CD4-positive, CD25-positive, alpha-beta regulatory T cell (primary cell): ENCODE results near the gene CLN6. TPM values are rescaled to one million over a fixed set of nuclear protein-coding genes. Genes with fewer than 3 reads are reported as not detected.
A peak's percentile ranks its signal among the peaks of the same experiment; 100 is the strongest.

Experiments used
- ATAC-seq, 2 donors: fragments of 150-1000 bp; cut with Tn5 transposase; one replicate each; pipeline ENCODE4 v1.10.0; 2021; ENCODE audit warnings: low read depth in 2 of 2, moderate number of reproducible peaks in 2 of 2, moderate library complexity in 1 of 2
- DNase-seq, 3 donors: peaks; one replicate each; pipeline versions ENCODE4 v3.0.0 to v3.0.0-alpha.2; 2012 to 2022; ENCODE audit warnings: mixed read lengths in 1 of 3
- H3K27ac ChIP-seq: one replicate; pipeline ENCODE4 v1.7.0; 2013; ENCODE audit warnings: mild to moderate bottlenecking, low read length; ENCODE audit not compliant: insufficient read depth, poor library complexity, severe bottlenecking
- H3K27me3 ChIP-seq: one replicate; pipeline ENCODE4 v1.7.0; 2013; ENCODE audit warnings: low read length; ENCODE audit not compliant: control insufficient read depth, insufficient read depth
- H3K36me3 ChIP-seq: one replicate; pipeline ENCODE4 v1.7.0; 2013; ENCODE audit warnings: mild to moderate bottlenecking, low read length, moderate library complexity; ENCODE audit not compliant: control insufficient read depth, insufficient read depth
- H3K4me1 ChIP-seq: 2 replicates; pipeline ENCODE4 v1.7.0; 2013; ENCODE audit warnings: mild to moderate bottlenecking, low read length; ENCODE audit not compliant: insufficient read depth, control insufficient read depth, poor library complexity, severe bottlenecking
- H3K4me3 ChIP-seq: one replicate; pipeline ENCODE4 v1.7.0; 2013; ENCODE audit warnings: low read depth, mild to moderate bottlenecking, low read length, moderate library complexity
- H3K9me3 ChIP-seq, 2 experiments: 1 replicate in 1 of 2; 2 replicates in 1 of 2; pipeline ENCODE4 v1.7.0; 2013; ENCODE audit warnings: low read length in 2 of 2, mild to moderate bottlenecking in 1 of 2, moderate library complexity in 1 of 2; ENCODE audit not compliant: control insufficient read depth in 2 of 2
- H3K27ac Mint-ChIP-seq, 3 donors: one replicate each; pipeline ENCODE4 v1.8.0; 2020 to 2022; ENCODE audit warnings: mild to moderate bottlenecking in 3 of 3, mixed read lengths in 3 of 3, moderate library complexity in 2 of 3
- H3K27me3 Mint-ChIP-seq: one replicate; pipeline ENCODE4 v1.8.0; 2022; ENCODE audit warnings: mild to moderate bottlenecking, mixed read lengths
- H3K36me3 Mint-ChIP-seq: one replicate; pipeline ENCODE4 v1.8.0; 2020; ENCODE audit warnings: mixed read lengths
- H3K4me1 Mint-ChIP-seq, 4 donors: one replicate each; pipeline ENCODE4 v1.8.0; 2020 to 2022; ENCODE audit warnings: mixed read lengths in 4 of 4, mild to moderate bottlenecking in 1 of 4
- H3K4me3 Mint-ChIP-seq, 4 donors: one replicate each; pipeline ENCODE4 v1.8.0; 2020 to 2022; ENCODE audit warnings: mild to moderate bottlenecking in 4 of 4, mixed read lengths in 4 of 4, moderate library complexity in 3 of 4
- H3K9me3 Mint-ChIP-seq, 7 donors: one replicate each; pipeline ENCODE4 v1.8.0; 2020 to 2022; ENCODE audit warnings: mixed read lengths in 7 of 7, mild to moderate bottlenecking in 3 of 7, moderate library complexity in 2 of 7
- polyA plus RNA-seq, 4 donors: library from polyadenylated mRNA; unstranded; fragments of 300-500 nt; fragmentation: Illumina TruSeq; gene quantifications; one replicate each; pipeline ENCODE4 v1.2.3, GENCODE V29; 2021
- total RNA-seq: library from RNA; stranded (reverse); gene quantifications from one replicate; pipeline ENCODE4 v1.2.3, GENCODE V29; 2022

The CLN6 gene
- total and polyA plus RNA-seq, 5 donors from 2014 or later = 1.4 to 14.2 (median 1.6) TPM

- Mint-ChIP-seq H3K9me3 (peaks cover 0 to 5% (median 0%) of the 10 kb centered on the region in 7 donors), H3K4me1 (peaks cover 0 to 4% (median under 1%) of the 10 kb centered on the region in 4 donors), H3K36me3 (no peaks in the 10 kb centered on the region), H3K27ac (no peak overlapping the region), H3K4me3 (no peak overlapping the region), H3K27me3 (peaks cover 52% of the 10 kb centered on the region)
- Histone ChIP-seq H3K36me3 (no peaks in the 10 kb centered on the region), H3K4me1 (no peaks in the 10 kb centered on the region), H3K27ac (no peak overlapping the region), H3K27me3 (peaks cover 44% of the 10 kb centered on the region), H3K9me3 (no peaks in the 10 kb centered on the region), H3K4me3 (no peak overlapping the region)
- DNase-seq (no peak), ATAC-seq (no peak)
Measured at GRCh38 chr15:68262514-68263356, 33.2 kb upstream of the CLN6 start.

GRCh38 chr15:68261980-68262379, 32.5 kb upstream of the CLN6 start:
- Mint-ChIP-seq H3K4me1 (peaks cover 0 to 4% (median 2%) of the 10 kb centered on the region in 4 donors), H3K36me3 (no peaks in the 10 kb centered on the region), H3K27me3 (peaks cover 49% of the 10 kb centered on the region), H3K4me3 (no peak overlapping the region), H3K27ac (no peak overlapping the region), H3K9me3 (peaks cover 0 to 5% (median 0%) of the 10 kb centered on the region in 7 donors)
- H3K4me1 ChIP-seq = peaks cover 5% of the 10 kb centered on the region
- ATAC-seq = no peak
- no peak overlapping the region for H3K27ac ChIP-seq
- no peaks in the 10 kb centered on the region for H3K36me3 ChIP-seq
- H3K27me3 ChIP-seq = peaks cover 37% of the 10 kb centered on the region
- no peak overlapping the region for H3K4me3 ChIP-seq
- no peaks in the 10 kb centered on the region for H3K9me3 ChIP-seq
- DNase-seq = no peak

- DNase-seq = no peak
- no peaks in the 10 kb centered on the region for H3K9me3 ChIP-seq
- H3K36me3 Mint-ChIP-seq = no peaks in the 10 kb centered on the region
- no peaks in the 10 kb centered on the region for H3K36me3 ChIP-seq
- H3K4me1 ChIP-seq = peaks cover 7% of the 10 kb centered on the region
- H3K4me3 Mint-ChIP-seq = no peak overlapping the region
- H3K27ac Mint-ChIP-seq = no peak overlapping the region
- H3K27ac ChIP-seq = no peak overlapping the region
- no peak for ATAC-seq
- no peak overlapping the region for H3K4me3 ChIP-seq
- H3K9me3 Mint-ChIP-seq = peaks cover 0 to 5% (median 0%) of the 10 kb centered on the region in 7 donors
- peaks cover 0 to 4% (median 2%) of the 10 kb centered on the region in 4 donors for H3K4me1 Mint-ChIP-seq
- H3K27me3 ChIP-seq = peaks cover 32% of the 10 kb centered on the region
- peaks cover 50% of the 10 kb centered on the region for H3K27me3 Mint-ChIP-seq
Measured at GRCh38 chr15:68261241-68261640, 31.7 kb upstream of the CLN6 start.

- Mint-ChIP-seq H3K36me3 (no peaks in the 10 kb centered on the region), H3K27me3 (peaks cover 49% of the 10 kb centered on the region), H3K4me1 (peaks cover 0 to 4% (median 2%) of the 10 kb centered on the region in 4 donors), H3K4me3 (no peak overlapping the region), H3K27ac (no peak overlapping the region), H3K9me3 (peaks cover 0 to 5% (median 0%) of the 10 kb centered on the region in 7 donors)
- Histone ChIP-seq H3K9me3 (no peaks in the 10 kb centered on the region), H3K27ac (no peak overlapping the region), H3K4me1 (peaks cover 7% of the 10 kb centered on the region), H3K36me3 (no peaks in the 10 kb centered on the region), H3K4me3 (no peak overlapping the region), H3K27me3 (peaks cover 26% of the 10 kb centered on the region)
- no peak for DNase-seq
- no peak for ATAC-seq
Measured at GRCh38 chr15:68259883-68260282, 30.4 kb upstream of the CLN6 start.

GRCh38 chr15:68258692-68259091, 29.2 kb upstream of the CLN6 start:
- H3K4me3 Mint-ChIP-seq = no peak overlapping the region
- H3K36me3 ChIP-seq = no peaks in the 10 kb centered on the region
- no peak overlapping the region for H3K27ac ChIP-seq
- no peak overlapping the region for H3K4me3 ChIP-seq
- H3K9me3 ChIP-seq = no peaks in the 10 kb centered on the region
- peaks cover 0 to 2% (median 0%) of the 10 kb centered on the region in 7 donors for H3K9me3 Mint-ChIP-seq
- H3K36me3 Mint-ChIP-seq = no peaks in the 10 kb centered on the region
- DNase-seq (peak in 1 of 3 donors; percentile 10), ATAC-seq (peak in 1 of 2 donors; percentile 50)
- H3K27ac Mint-ChIP-seq = peak overlapping the region in 1 of 3 donors; percentile 1
- H3K27me3 ChIP-seq = peaks cover 22% of the 10 kb centered on the region
- H3K4me1 Mint-ChIP-seq = peaks cover 0 to 4% (median 4%) of the 10 kb centered on the region in 4 donors
- H3K27me3 Mint-ChIP-seq = peaks cover 53% of the 10 kb centered on the region
- peaks cover 7% of the 10 kb centered on the region for H3K4me1 ChIP-seq

GRCh38 chr15:68256675-68257450, 27.3 kb upstream of the CLN6 start:
- Histone ChIP-seq H3K27ac (no peak overlapping the region), H3K36me3 (no peaks in the 10 kb centered on the region), H3K4me3 (peak overlapping the region; percentile 26), H3K4me1 (peaks cover 7% of the 10 kb centered on the region), H3K27me3 (peaks cover 14% of the 10 kb centered on the region), H3K9me3 (no peaks in the 10 kb centered on the region)
- Mint-ChIP-seq H3K36me3 (no peaks in the 10 kb centered on the region), H3K4me3 (peak overlapping the region in 2 of 4 donors; percentile 64 to 68), H3K27ac (no peak overlapping the region), H3K4me1 (peaks cover 0 to 10% (median 4%) of the 10 kb centered on the region in 4 donors), H3K9me3 (peaks cover 0 to 2% (median 0%) of the 10 kb centered on the region in 7 donors), H3K27me3 (peaks cover 41% of the 10 kb centered on the region)
- DNase-seq (peak; percentile 9 to 42 (median 23)), ATAC-seq (peak; percentile 27 to 59)

GRCh38 chr15:68252925-68253534, 23.5 kb upstream of the CLN6 start:
- Mint-ChIP-seq H3K36me3 (no peaks in the 10 kb centered on the region), H3K27ac (no peak overlapping the region), H3K9me3 (peaks cover 0 to 7% (median 0%) of the 10 kb centered on the region in 7 donors), H3K27me3 (peaks cover 31% of the 10 kb centered on the region), H3K4me1 (peaks cover 0 to 6% (median 3%) of the 10 kb centered on the region in 4 donors), H3K4me3 (no peak overlapping the region)
- peaks cover 7% of the 10 kb centered on the region for H3K4me1 ChIP-seq
- peak; percentile 62 to 64 for ATAC-seq
- H3K4me3 ChIP-seq = no peak overlapping the region
- H3K36me3 ChIP-seq = no peaks in the 10 kb centered on the region
- H3K27ac ChIP-seq = no peak overlapping the region
- peaks cover 6% of the 10 kb centered on the region for H3K27me3 ChIP-seq
- peak; percentile 25 to 72 (median 57) for DNase-seq
- no peaks in the 10 kb centered on the region for H3K9me3 ChIP-seq
